CD14-positive monocyte (primary cell): ENCODE data around the gene EVA1C. TPM values are rescaled to one million over a fixed set of nuclear protein-coding genes. Genes with fewer than 3 reads are reported as not detected.
A peak's percentile ranks its signal among the peaks of the same experiment; 100 is the strongest.

Experiments
- DNase-seq, 3 donors: peaks; one replicate each; pipeline ENCODE4 v3.0.0-alpha.2; 2011 to 2022
- H2AFZ ChIP-seq: 2 replicates; pipeline ENCODE4 v1.6.0; 2012; ENCODE audit warnings: mild to moderate bottlenecking, low read depth, low read length, inconsistent platforms; ENCODE audit not compliant: insufficient read depth, poor library complexity, severe bottlenecking
- H3K27ac ChIP-seq, 2 donors: 1 replicate in 1 of 2; 2 replicates in 1 of 2; pipeline ENCODE4 v1.5.1; 2012 to 2013; ENCODE audit warnings: low read length in 2 of 2, control low read depth in 1 of 2, inconsistent platforms in 1 of 2, low read depth in 1 of 2, mild to moderate bottlenecking in 1 of 2
- H3K27me3 ChIP-seq, 2 donors: one replicate each; pipeline versions ENCODE4 v1.6.0 to v1.6.1; 2011 to 2013; ENCODE audit warnings: low read length in 2 of 2; ENCODE audit not compliant: control insufficient read depth in 2 of 2, insufficient read depth in 2 of 2
- H3K36me3 ChIP-seq, 2 donors: replicated peaks in 1 of 2; 1 replicate in 1 of 2; 2 replicates in 1 of 2; pipeline versions ENCODE4 v1.5.1 to v1.6.1; 2012 to 2013; ENCODE audit warnings: low read length in 2 of 2, control low read depth in 1 of 2, inconsistent platforms in 1 of 2, mild to moderate bottlenecking in 1 of 2; ENCODE audit not compliant: insufficient read depth in 2 of 2, control insufficient read depth in 1 of 2
- H3K4me1 ChIP-seq, 2 donors: 1 replicate in 1 of 2; 2 replicates in 1 of 2; pipeline versions ENCODE4 v1.5.1 to v1.6.1; 2012 to 2013; ENCODE audit warnings: low read length in 2 of 2, control low read depth in 1 of 2, inconsistent platforms in 1 of 2, mild to moderate bottlenecking in 1 of 2, moderate library complexity in 1 of 2; ENCODE audit not compliant: insufficient read depth in 2 of 2, control insufficient read depth in 1 of 2
- H3K4me2 ChIP-seq: replicated peaks from 2 replicates; pipeline ENCODE3; 2012; ENCODE audit warnings: low read length, moderate library complexity, mild to moderate bottlenecking; ENCODE audit not compliant: poor library complexity, severe bottlenecking; ENCODE audit errors: extremely low read depth
- H3K4me3 ChIP-seq, 3 experiments: fragments of 200-600 bp in 1 of 3; sonication (generic) in 1 of 3; replicated peaks in 1 of 3; 1 replicate in 2 of 3; 2 replicates in 1 of 3; pipeline ENCODE4 v1.5.1; 2011 to 2013; ENCODE audit warnings: low read length in 3 of 3, mild to moderate bottlenecking in 3 of 3, control low read depth in 2 of 3, low read depth in 2 of 3, inconsistent platforms in 1 of 3, moderate library complexity in 1 of 3
- H3K79me2 ChIP-seq: 2 replicates; pipeline ENCODE4 v1.6.0; 2012; ENCODE audit warnings: mild to moderate bottlenecking, control low read depth, inconsistent platforms, low read length, moderate library complexity; ENCODE audit not compliant: insufficient read depth
- H3K9ac ChIP-seq: 2 replicates; pipeline ENCODE4 v1.6.0; 2017; ENCODE audit warnings: low read length, mild to moderate bottlenecking; ENCODE audit not compliant: insufficient read depth, poor library complexity, severe bottlenecking
- H3K9me3 ChIP-seq, 2 donors: replicated peaks in 1 of 2; 1 replicate in 1 of 2; 2 replicates in 1 of 2; pipeline versions ENCODE4 v1.5.1 to v1.6.1; 2012 to 2013; ENCODE audit warnings: low read length in 2 of 2, control low read depth in 1 of 2; ENCODE audit not compliant: control insufficient read depth in 1 of 2, insufficient read depth in 1 of 2
- H4K20me1 ChIP-seq: 2 replicates; pipeline ENCODE4 v1.6.0; 2012; ENCODE audit warnings: mild to moderate bottlenecking, low read length, control low read depth, moderate library complexity; ENCODE audit not compliant: insufficient read depth
- H3K27ac Mint-ChIP-seq, 7 donors: one replicate each; pipeline ENCODE4 v1.8.0; 2020; ENCODE audit warnings: mild to moderate bottlenecking in 7 of 7, mixed read lengths in 7 of 7, moderate library complexity in 6 of 7, inconsistent platforms in 2 of 7
- H3K27me3 Mint-ChIP-seq, 3 donors: one replicate each; pipeline ENCODE4 v1.8.0; 2021 to 2022; ENCODE audit warnings: low read depth in 3 of 3, mild to moderate bottlenecking in 3 of 3, mixed read lengths in 3 of 3, moderate library complexity in 3 of 3, inconsistent platforms in 1 of 3
- H3K36me3 Mint-ChIP-seq, 2 donors: one replicate each; pipeline ENCODE4 v1.8.0; 2020; ENCODE audit warnings: mixed read lengths in 2 of 2, inconsistent platforms in 1 of 2, mild to moderate bottlenecking in 1 of 2
- H3K4me1 Mint-ChIP-seq: one replicate; pipeline ENCODE4 v1.8.0; 2020; ENCODE audit warnings: mild to moderate bottlenecking, mixed read lengths
- H3K4me3 Mint-ChIP-seq, 2 donors: one replicate each; pipeline ENCODE4 v1.8.0; 2020; ENCODE audit warnings: mild to moderate bottlenecking in 2 of 2, mixed read lengths in 2 of 2, moderate library complexity in 1 of 2
- H3K9me3 Mint-ChIP-seq, 7 donors: one replicate each; pipeline ENCODE4 v1.8.0; 2020 to 2022; ENCODE audit warnings: mixed read lengths in 7 of 7, mild to moderate bottlenecking in 6 of 7, moderate library complexity in 6 of 7, inconsistent platforms in 2 of 7
- CTCF ChIP-seq: fragments of 200-600 bp; IDR thresholded peaks from one replicate; pipeline ENCODE4 v1.8.0; 2022; ENCODE audit warnings: antibody characterized with exemption, mild to moderate bottlenecking
- WGBS: methylation state at CpG from one replicate; pipeline ENCODE4 v1.1.5; 2013; ENCODE audit warnings: missing lambda C conversion rate; ENCODE audit not compliant: insufficient coverage; 5-methylcytosine and 5-hydroxymethylcytosine counted together
- intact Hi-C, 2 donors: fragments of 100-400 bp; cut with micrococcal nuclease; formaldehyde crosslinking; loops; one replicate each; pipeline versions ENCODE4 v1.15.0 to v1.15.1; 2023
- polyA plus RNA-seq, 3 donors: library from polyadenylated mRNA; depleted of rRNA in 1 of 3; unstranded in 2 of 3; stranded (reverse) in 1 of 3; fragments of 300-500 nt in 2 of 3; fragments of >200 nt in 1 of 3; fragmentation: Illumina TruSeq in 2 of 3; gene quantifications; 1 replicate in 2 of 3; 2 replicates in 1 of 3; pipeline ENCODE4 v1.2.3, GENCODE V29; 2012 to 2021

The EVA1C gene
- polyA plus RNA-seq, 3 donors = 0.37 to 0.73 (median 0.63) TPM

- Histone ChIP-seq H3K36me3 (peaks cover 22 to 59% of the 10 kb centered on the region in 2 donors), H3K9me3 (no peaks in the 10 kb centered on the region), H2AFZ (peak overlapping the region; percentile 72), H4K20me1 (no peaks in the 10 kb centered on the region), H3K27me3 (no peaks in the 10 kb centered on the region), H3K4me3 (no peak overlapping the region), H3K27ac (peak overlapping the region in 1 of 2 donors; percentile 92), H3K4me2 (no peak overlapping the region), H3K79me2 (peaks cover 3% of the 10 kb centered on the region), H3K9ac (no peak overlapping the region), H3K4me1 (peaks cover 11 to 19% of the 10 kb centered on the region in 2 donors)
- no peak for DNase-seq
- TF ChIP-seq CTCF = no peak
- peaks cover 16% of the 10 kb centered on the region for H3K4me1 Mint-ChIP-seq
- no peak overlapping the region for H3K4me3 Mint-ChIP-seq
- intact Hi-C loops = loop anchor here in 1 of 2 donors (5.0 kb wide), 1 partner anchor 95 kb away; the partner anchor contains the start of gene MIS18A
- H3K36me3 Mint-ChIP-seq = peaks cover 40 to 48% of the 10 kb centered on the region in 2 donors
- no CpG with 5 or more reads among the region's 3 CpGs for WGBS
- peak overlapping the region; percentile 21 to 99 (median 96) for H3K27ac Mint-ChIP-seq
- H3K9me3 Mint-ChIP-seq = no peaks in the 10 kb centered on the region
- H3K27me3 Mint-ChIP-seq = no peaks in the 10 kb centered on the region
These were observed 39.8 kb upstream of the EVA1C start for GRCh38 chr21:32372755-32373154.

GRCh38 chr21:32377506-32377905, 35.0 kb upstream of the EVA1C start:
- intact Hi-C loops = no loop called here
- H3K36me3 Mint-ChIP-seq = peaks cover 56 to 66% of the 10 kb centered on the region in 2 donors
- no peak for DNase-seq
- TF ChIP-seq CTCF = no peak
- WGBS = 93% methylated on average over 2 of the region's 8 CpGs
- H3K4me2 ChIP-seq = no peak overlapping the region
- H3K4me1 ChIP-seq = peaks cover 0 to under 1% of the 10 kb centered on the region in 2 donors
- no peaks in the 10 kb centered on the region for H3K27me3 Mint-ChIP-seq
- H4K20me1 ChIP-seq = no peaks in the 10 kb centered on the region
- no peak overlapping the region for H3K4me3 ChIP-seq
- no peaks in the 10 kb centered on the region for H3K79me2 ChIP-seq
- no peak overlapping the region for H3K27ac ChIP-seq
- no peaks in the 10 kb centered on the region for H3K9me3 Mint-ChIP-seq
- no peak overlapping the region for H3K27ac Mint-ChIP-seq
- H3K4me1 Mint-ChIP-seq = no peaks in the 10 kb centered on the region
- H3K36me3 ChIP-seq = peaks cover 51 to 84% of the 10 kb centered on the region in 2 donors
- no peak overlapping the region for H3K9ac ChIP-seq
- H3K4me3 Mint-ChIP-seq = no peak overlapping the region
- H3K9me3 ChIP-seq = no peaks in the 10 kb centered on the region
- H2AFZ ChIP-seq = no peak overlapping the region
- no peaks in the 10 kb centered on the region for H3K27me3 ChIP-seq
